Fibroblast of lung (primary cell): ENCODE data around the gene CPM.

Experiments
- CTCF ChIP-seq, 2 donors: IDR thresholded peaks in 1 of 2; conservative IDR thresholded peaks in 1 of 2; 1 replicate in 1 of 2; 2 replicates in 1 of 2; pipeline ENCODE4 v1.5.1; 2011 to 2012; ENCODE audit warnings: low read length in 2 of 2, control low read depth in 1 of 2, inconsistent platforms in 1 of 2, low read depth in 1 of 2, mild to moderate bottlenecking in 1 of 2
- EZH2 ChIP-seq: IDR thresholded peaks from 2 replicates; pipeline ENCODE4 v1.5.1; 2012; ENCODE audit warnings: low read length, control low read depth, mild to moderate bottlenecking; ENCODE audit errors: missing control alignments

- no peak for TF ChIP-seq CTCF (conservative IDR thresholded peaks at IDR 0.05 in 1 of 2, IDR thresholded peaks at IDR 0.05 in 1 of 2; ENCODE audit: low read depth in 1 of 2, low read length in 2 of 2)
- TF ChIP-seq EZH2: no peak
Measured at GRCh38 chr12:68950511-68950910, 17.5 kb upstream of the CPM start.
